Left ventricle myocardium inferior (tissue), 1 donor: Measurements from ENCODE around the gene HID1. TPM values are rescaled to one million over a fixed set of nuclear protein-coding genes. Genes with fewer than 3 reads are reported as not detected.

Experiments used
- DNase-seq: peaks from one replicate; pipeline ENCODE4 v3.0.0-alpha.2; 2020
- H3K27ac ChIP-seq: fragments of 200-600 bp; replicated peaks from 2 replicates; pipeline ENCODE4 v1.8.0; 2021
- H3K27me3 ChIP-seq: fragments of 200-600 bp; 2 replicates; pipeline ENCODE4 v1.8.0; 2021; ENCODE audit warnings: low read depth
- H3K36me3 ChIP-seq: fragments of 200-600 bp; 2 replicates; pipeline ENCODE4 v1.8.0; 2021
- H3K4me1 ChIP-seq: fragments of 200-600 bp; 2 replicates; pipeline ENCODE4 v1.8.0; 2021
- H3K4me3 ChIP-seq: fragments of 200-600 bp; 2 replicates; pipeline ENCODE4 v1.8.0; 2021; ENCODE audit warnings: mild to moderate bottlenecking, moderate library complexity
- H3K9me3 ChIP-seq: fragments of 200-600 bp; replicated peaks from 2 replicates; pipeline ENCODE4 v1.8.0; 2021
- CTCF ChIP-seq: fragments of 200-600 bp; IDR thresholded peaks from 2 replicates; pipeline ENCODE4 v1.8.0; 2021; ENCODE audit warnings: antibody characterized with exemption, mild to moderate bottlenecking, borderline replicate concordance
- intact Hi-C: fragments of 100-400 bp; cut with micrococcal nuclease; formaldehyde crosslinking; loops from one replicate; pipeline ENCODE4 v1.11.0; 2022
- total RNA-seq: library from RNA; stranded (reverse); fragmentation: NEBNext Ultra II Directional; extraction: Animal tissue kit (Norgen Biotek cat#: 25700); gene quantifications from one replicate; pipeline ENCODE4 v1.2.1, GENCODE V29; 2021
- donor health status: DM: no; HTN: yes; CAD: no; lungs with severe emphysema.

HID1 gene
- total RNA-seq, 1 donor from 2014 or later, result 7.2 TPM

- peaks cover 100% of the 10 kb centered on the region for H3K27me3 ChIP-seq
- peaks cover 26% of the 10 kb centered on the region for H3K4me1 ChIP-seq
- intact Hi-C loops, result no loop called here
- H3K27ac ChIP-seq, result no peak within 1 kb of the TSS
- peak; percentile 35 for DNase-seq
- H3K9me3 ChIP-seq, result no peaks in the 10 kb centered on the region
- H3K4me3 ChIP-seq, result peak within 1 kb of the TSS; percentile 53
- no peak for TF ChIP-seq CTCF
- no peaks in the 10 kb centered on the region for H3K36me3 ChIP-seq
These were observed 48.2 kb downstream of the HID1 start, which contains the start of gene OTOP2 for GRCh38 chr17:74924250-74924948. Gene OTOP2, plus strand, starts transcription at chr17:74924273. Its CDS starts 360 bp downstream, at chr17:74924633.

GRCh38 chr17:74923538-74924249 lies 48.9 kb downstream of the HID1 start:
- DNase-seq, result peak; percentile 60
- H3K4me3 ChIP-seq, result peak overlapping the region; percentile 53
- peaks cover 26% of the 10 kb centered on the region for H3K4me1 ChIP-seq
- no peak overlapping the region for H3K27ac ChIP-seq
- no peaks in the 10 kb centered on the region for H3K36me3 ChIP-seq
- intact Hi-C loops, result no loop called here
- H3K27me3 ChIP-seq, result peaks cover 100% of the 10 kb centered on the region
- H3K9me3 ChIP-seq, result no peaks in the 10 kb centered on the region
- peak; percentile 79 for TF ChIP-seq CTCF

- peaks cover 100% of the 10 kb centered on the region for H3K27me3 ChIP-seq
- no peak for DNase-seq
- H3K9me3 ChIP-seq, result no peaks in the 10 kb centered on the region
- intact Hi-C loops, result no loop called here
- no peak for TF ChIP-seq CTCF
- H3K36me3 ChIP-seq, result no peaks in the 10 kb centered on the region
- H3K4me1 ChIP-seq, result peaks cover 26% of the 10 kb centered on the region
- H3K27ac ChIP-seq, result no peak within 1 kb of the TSS
- H3K4me3 ChIP-seq, result peak within 1 kb of the TSS; percentile 53
These were observed 49.6 kb downstream of the HID1 start, which contains the start of gene USH1G for GRCh38 chr17:74922694-74923537. Gene USH1G, minus strand, starts transcription at chr17:74923255. Its CDS starts 182 bp downstream, at chr17:74923073.

GRCh38 chr17:74922172-74922571 lies 50.4 kb downstream of the HID1 start:
- intact Hi-C loops, result no loop called here
- H3K36me3 ChIP-seq, result no peaks in the 10 kb centered on the region
- H3K4me3 ChIP-seq, result no peak overlapping the region
- H3K9me3 ChIP-seq, result no peaks in the 10 kb centered on the region
- peaks cover 100% of the 10 kb centered on the region for H3K27me3 ChIP-seq
- H3K27ac ChIP-seq, result no peak overlapping the region
- TF ChIP-seq CTCF, result no peak
- DNase-seq, result no peak
- H3K4me1 ChIP-seq, result peaks cover 26% of the 10 kb centered on the region

GRCh38 chr17:74921769-74922168 lies 50.8 kb downstream of the HID1 start:
- H3K4me3 ChIP-seq, result no peak overlapping the region
- DNase-seq, result no peak
- H3K9me3 ChIP-seq, result no peaks in the 10 kb centered on the region
- H3K27me3 ChIP-seq, result peaks cover 100% of the 10 kb centered on the region
- intact Hi-C loops, result no loop called here
- TF ChIP-seq CTCF, result no peak
- H3K36me3 ChIP-seq, result no peaks in the 10 kb centered on the region
- peaks cover 26% of the 10 kb centered on the region for H3K4me1 ChIP-seq
- H3K27ac ChIP-seq, result no peak overlapping the region
